HK-2 (cell line): ENCODE measurements around the gene ZBTB6.
"Not testable (repeated sequence)": the region's sequence is repeated elsewhere in the genome, so short reads cannot be mapped to it uniquely, and the experiment has no call there.

ENCODE experiments used
- DNase-seq: peaks from one replicate; pipeline ENCODE4 v3.0.0-alpha.2; 2018; ENCODE audit not compliant: unreplicated experiment

The ZBTB6 gene

DNA sequence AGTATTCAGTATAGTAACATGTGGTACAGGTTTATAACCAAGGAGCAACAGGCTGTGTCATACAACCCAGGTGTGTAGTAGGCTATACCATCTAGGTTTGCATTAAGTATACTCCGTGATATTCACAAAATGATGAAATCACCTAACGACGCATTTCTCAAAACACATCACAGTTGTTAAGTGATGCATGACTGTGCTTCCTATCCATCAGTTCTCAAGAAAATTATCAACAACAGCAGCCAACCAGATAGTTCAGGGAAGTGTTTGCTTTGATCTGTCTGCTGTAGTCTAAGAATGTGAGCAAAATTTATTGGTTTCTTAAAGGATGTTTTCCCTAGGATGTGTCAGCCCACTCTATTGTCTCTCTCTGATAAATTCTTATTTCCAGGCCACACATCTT is 10.8 kb upstream of the ZBTB6 start:
- no peak for DNase-seq

- no peak for DNase-seq
Measured at GRCh38 chr9:122922713-122923112, 9.6 kb upstream of the ZBTB6 start.

GRCh38 chr9:122918310-122918709 is 5.2 kb upstream of the ZBTB6 start:
- no peak for DNase-seq

GRCh38 chr9:122912671-122912963 is 506 bp downstream of the ZBTB6 start:
- DNase-seq, result no peak

GRCh38 chr9:122906122-122906521 is 7.0 kb downstream of the ZBTB6 start:
- not testable (repeated sequence) for DNase-seq

DNA sequence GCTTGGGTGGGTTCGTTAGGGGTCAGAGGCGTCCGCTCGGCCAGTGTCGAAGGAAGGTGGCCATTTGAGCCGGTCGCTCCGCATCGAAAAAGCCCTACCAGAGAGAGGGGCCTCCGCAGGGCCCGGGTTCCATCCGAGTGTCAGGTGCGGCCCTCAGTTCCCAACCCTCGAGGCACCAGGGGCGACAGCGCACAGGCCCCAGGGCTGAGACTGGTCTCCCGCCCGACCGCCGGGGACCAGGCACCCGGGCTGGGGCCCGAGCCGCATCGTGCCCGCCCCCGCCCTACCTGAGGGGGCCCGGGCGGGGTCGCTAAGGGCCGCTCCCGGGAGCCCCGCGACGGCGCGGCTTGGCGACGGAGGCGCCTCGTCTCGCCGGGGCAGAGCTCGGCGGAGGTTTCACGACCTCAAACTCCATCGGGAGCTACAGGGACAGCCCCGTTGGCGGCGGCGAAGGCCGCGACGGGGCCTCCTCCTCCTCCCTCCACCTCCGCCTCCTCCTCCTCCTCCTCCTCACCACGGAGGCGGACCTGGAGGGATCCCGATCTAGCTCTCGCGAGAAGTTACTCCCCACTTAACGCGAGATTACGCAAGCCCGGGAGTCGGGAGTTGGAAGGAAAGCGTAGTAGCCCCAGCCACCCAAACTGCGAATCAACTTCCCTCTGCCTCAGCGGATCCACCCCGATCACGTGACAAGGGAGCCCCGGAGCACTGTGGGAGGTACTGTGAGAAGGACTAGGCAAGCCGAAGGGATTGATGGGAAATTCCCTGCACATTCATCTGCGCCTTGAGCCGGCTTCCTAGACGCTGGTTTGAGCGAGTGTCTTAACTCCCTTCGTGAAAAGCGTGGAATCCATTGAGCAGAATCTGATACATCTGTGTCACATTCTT is 8.1 kb downstream of the ZBTB6 start, which contains the start of gene RC3H2:
Gene RC3H2, minus strand, starts transcription at position 537 of the 888 bp plus-strand sequence. CDS start 7,850 bp downstream, outside the sequence.
- DNase-seq, result peak; percentile 99

DNA sequence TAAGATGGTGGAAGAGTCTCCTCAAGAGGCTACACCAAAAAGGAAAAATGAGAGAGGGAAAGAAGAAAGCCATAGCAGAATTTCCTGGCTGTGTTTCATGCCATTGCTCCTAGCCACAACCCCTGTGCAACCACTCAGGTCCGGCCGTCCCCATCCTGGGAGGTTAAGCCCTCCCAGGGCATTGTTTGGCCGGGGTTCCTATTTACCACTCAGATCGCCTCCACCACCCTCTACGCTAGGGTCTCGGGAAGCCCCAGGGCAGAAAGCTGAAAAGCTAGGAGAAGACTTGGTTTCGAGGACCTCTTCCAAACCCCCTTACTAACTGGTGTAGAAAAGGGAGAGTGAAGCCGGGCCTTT is 8.7 kb downstream of the ZBTB6 start:
- peak; percentile 64 for DNase-seq

GRCh38 chr9:122900791-122901190 is 12.3 kb downstream of the ZBTB6 start:
- DNase-seq, result no peak

DNA sequence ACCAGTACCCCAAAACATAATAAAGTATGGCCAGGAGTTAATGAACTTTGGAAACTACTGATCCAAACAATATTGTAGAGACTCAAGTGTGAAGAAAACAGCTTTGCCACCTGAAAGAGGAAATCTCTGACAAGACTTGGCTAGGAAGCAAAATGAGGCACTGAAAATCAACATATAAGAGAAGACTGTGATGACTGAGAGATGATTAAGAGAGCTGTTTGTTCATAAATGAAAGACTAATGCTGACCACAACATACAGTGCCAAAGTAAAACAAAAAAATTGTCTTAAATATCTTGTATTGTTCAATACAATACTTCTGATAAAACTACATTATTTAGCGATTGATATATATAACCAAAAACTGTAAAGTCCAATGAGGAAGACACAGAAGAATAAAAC is 15.2 kb downstream of the ZBTB6 start:
- DNase-seq, result no peak

DNA sequence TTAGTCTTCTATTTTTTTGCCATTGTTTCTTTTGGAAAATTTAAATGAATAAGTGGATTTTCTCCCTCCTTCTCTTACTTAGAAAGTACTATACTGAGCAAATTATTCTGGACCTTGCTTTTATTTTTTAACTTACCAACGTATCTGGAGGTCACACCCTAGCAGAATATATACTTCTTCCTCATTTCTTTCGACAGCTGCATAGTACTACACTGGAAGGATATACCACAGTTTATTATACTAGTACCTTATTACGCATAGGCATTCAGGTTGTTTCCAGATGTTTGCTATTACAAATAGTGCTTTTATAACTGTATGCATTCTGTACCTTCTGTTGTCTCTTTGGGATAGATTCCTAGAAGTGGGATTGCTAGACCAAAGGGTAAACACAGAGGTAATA is 24.6 kb downstream of the ZBTB6 start:
- no peak for DNase-seq

DNA sequence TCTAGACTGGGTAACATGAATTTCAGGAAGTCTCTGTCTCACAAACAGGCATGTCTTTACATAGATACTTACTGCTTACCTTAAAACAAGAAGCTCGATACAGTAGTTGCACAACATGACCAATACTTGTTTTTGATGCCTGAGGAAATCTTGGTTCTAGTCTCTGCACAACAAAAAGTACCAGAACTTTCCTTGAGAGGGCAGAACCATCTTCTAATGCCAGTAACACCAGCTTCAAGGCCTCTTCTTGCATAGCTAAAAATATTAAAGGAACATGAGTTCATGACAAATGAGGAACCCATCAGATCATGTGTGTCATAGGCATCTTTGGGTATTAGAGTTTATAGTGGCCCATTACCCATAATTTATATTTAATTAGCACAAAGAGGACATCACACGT is 30.0 kb downstream of the ZBTB6 start:
- DNase-seq, result no peak

- no peak for DNase-seq
Measured at GRCh38 chr9:122879443-122879842, 33.7 kb downstream of the ZBTB6 start.

DNA sequence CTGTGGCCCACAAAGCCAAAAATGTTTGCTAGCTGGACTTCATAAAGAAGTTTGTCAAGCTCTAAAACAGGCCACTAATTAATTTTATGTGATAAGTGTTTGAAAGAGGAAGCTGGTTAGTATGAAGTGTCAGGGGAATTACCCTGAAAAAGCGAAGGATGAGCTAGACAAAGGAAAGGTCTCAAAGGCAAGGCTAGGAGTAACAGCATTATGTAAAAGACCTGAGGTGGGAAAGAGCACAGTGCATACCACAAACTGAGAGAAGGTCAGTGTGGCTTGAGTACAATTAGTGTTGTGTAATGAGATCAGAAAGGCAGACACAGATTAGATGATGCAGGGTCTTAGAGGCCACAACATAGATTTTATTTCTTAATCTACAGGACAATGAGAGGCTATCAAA is 37.6 kb downstream of the ZBTB6 start:
- no peak for DNase-seq

- DNase-seq, result not testable (repeated sequence)
Measured at GRCh38 chr9:122867276-122867675, 45.8 kb downstream of the ZBTB6 start.

GRCh38 chr9:122866079-122866478 is 47.0 kb downstream of the ZBTB6 start:
- no peak for DNase-seq

GRCh38 chr9:122865300-122865699 is 47.8 kb downstream of the ZBTB6 start:
- DNase-seq, result no peak

DNA sequence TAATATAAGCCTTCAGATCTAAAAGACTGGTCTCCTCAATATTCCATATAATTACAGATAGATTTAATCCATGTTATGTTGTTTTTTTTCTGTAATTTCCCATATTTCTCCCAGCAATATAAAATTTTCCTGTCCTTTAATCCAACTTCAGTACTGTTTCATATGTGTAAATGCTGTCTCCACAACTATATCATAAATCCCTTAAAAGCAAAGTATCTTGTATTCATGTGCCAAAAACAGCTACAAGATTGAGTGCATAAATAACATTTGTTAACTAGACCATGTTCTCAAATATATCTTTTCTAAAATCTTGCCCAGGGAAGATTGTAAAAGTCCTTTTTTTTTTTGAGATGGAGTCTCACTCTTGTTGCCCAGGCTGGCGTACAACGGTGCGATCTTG is 49.7 kb downstream of the ZBTB6 start:
- no peak for DNase-seq

GRCh38 chr9:122860319-122861142 is 52.6 kb downstream of the ZBTB6 start:
- DNase-seq, result no peak
